Jurkat, Clone E6-1 (cell line): Measurements from ENCODE around the gene PTPRE.
A peak's percentile ranks its signal among the peaks of the same experiment; 100 is the strongest.

Source experiments
- DNase-seq: peaks from one replicate; pipeline ENCODE4 v3.0.0-alpha.2; 2011; ENCODE audit warnings: low read depth, low spot score
- H3K4me3 ChIP-seq: 2 replicates; pipeline ENCODE4 v1.5.1; 2011; ENCODE audit warnings: mild to moderate bottlenecking, low read length, control low read depth, moderate library complexity

The PTPRE gene

GRCh38 chr10:127880557-127880956 lies 26.3 kb upstream of the PTPRE start:
- no peak overlapping the region for H3K4me3 ChIP-seq
- peak; percentile 80 for DNase-seq

GRCh38 chr10:127881262-127881661 lies 25.6 kb upstream of the PTPRE start:
- no peak overlapping the region for H3K4me3 ChIP-seq
- DNase-seq, result no peak

- no peak for DNase-seq
- H3K4me3 ChIP-seq, result no peak overlapping the region
Measured at GRCh38 chr10:127882391-127882790, 24.5 kb upstream of the PTPRE start.

GRCh38 chr10:127882801-127883459 lies 24.0 kb upstream of the PTPRE start:
- H3K4me3 ChIP-seq, result no peak overlapping the region
- DNase-seq, result no peak

DNA sequence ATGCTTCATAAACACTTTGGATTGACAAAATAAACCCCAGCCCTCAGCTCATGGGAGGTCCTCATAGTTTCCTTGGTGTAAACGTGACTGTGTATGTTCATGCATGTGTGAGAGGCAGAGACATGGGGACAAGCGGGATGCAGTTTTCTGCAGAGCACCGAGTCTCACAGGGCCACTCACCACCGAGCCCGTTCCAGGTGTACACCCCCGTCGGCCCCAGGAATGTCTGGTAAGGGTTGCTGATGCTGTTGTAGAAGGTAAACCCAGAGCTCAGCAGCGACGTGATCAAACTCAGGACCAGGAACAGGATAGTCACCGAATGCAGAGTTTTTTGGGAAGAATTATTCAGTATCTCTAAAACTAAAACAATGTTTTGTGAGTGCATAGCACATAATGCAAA lies 23.4 kb upstream of the PTPRE start:
- no peak overlapping the region for H3K4me3 ChIP-seq
- DNase-seq, result no peak

GRCh38 chr10:127884501-127884900 lies 22.4 kb upstream of the PTPRE start:
- H3K4me3 ChIP-seq, result no peak overlapping the region
- no peak for DNase-seq

- DNase-seq, result no peak
- H3K4me3 ChIP-seq, result no peak overlapping the region
Measured at GRCh38 chr10:127886371-127887051, 20.4 kb upstream of the PTPRE start.

DNA sequence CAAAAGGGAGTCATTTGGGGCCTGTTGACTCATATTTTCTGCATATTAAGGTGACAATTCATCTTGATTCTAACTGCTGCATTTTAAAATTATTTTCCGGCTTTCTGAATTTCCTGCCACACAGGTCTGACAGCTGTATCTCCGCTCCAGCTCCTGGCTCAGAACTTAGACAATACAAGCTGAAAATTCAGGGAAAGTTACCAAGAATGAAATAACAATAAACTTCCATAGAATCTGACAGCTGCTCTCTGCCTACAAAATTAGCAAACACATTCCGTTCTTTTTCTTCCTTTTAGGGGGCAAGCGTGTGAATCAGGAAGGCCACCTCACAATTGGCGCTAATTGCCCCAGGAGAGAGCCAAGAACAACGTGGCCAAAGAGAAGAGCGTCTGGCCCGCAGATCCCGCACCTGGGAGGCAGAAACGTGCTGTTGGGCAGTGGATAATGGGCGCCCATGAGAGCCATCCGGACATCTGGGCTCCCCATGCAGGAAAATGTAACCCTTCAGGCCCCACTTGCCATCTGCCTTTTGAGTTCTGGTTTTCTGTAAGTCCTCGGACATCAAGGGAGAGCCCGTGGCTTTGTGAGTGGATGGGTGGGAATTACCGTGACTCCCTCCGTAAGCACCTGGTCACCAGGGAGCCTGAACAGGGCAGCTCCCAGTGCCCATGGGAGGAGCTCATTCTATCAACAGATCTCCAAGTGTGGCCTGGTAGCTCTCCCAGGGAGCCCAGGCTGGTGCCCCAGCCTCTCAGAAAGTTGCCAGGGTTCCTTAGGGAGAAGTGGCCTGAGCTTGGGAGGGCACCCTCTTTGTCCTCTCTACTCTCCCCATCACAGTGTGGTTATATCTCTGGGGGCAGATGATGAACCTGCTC lies 19.1 kb upstream of the PTPRE start:
- no peak for DNase-seq
- no peak overlapping the region for H3K4me3 ChIP-seq

DNA sequence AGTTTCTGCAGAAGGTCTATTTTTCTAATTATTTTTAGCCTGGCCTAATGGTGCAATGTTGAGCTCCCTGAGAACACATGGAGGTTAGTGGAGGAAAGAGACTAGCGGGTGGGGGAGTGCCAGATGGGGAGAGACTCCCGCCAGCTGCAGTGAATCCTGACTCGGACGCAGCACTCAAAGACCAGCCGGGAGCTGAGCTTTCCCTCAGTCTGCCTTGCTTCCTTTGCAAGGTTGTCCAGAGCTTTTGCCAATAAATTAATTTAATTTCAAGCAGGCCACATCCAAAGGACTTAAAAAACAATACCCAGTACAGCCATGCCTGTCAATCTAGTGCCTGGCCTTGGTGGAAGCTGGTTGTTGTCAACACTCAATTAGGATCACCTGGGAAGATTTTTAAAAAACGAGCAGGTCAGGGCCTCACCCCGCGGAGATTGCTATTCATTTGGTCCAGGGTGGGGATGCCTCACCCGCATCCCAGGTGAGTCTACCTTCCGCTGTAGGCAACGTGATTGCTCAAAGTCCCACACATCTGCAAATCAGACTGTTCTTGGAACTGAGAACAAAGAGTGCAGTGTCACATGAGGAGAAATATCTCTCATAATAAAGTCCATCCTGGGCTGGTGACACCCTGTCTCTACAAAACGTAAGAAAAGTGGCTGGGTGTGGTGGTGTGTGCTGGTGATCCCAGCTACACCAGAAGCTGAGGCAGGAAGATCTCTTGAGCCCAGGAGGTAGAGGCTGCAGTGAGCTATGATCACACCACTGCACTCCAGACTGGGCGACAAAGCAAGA lies 18.2 kb upstream of the PTPRE start:
- H3K4me3 ChIP-seq, result no peak overlapping the region
- DNase-seq, result no peak

DNA sequence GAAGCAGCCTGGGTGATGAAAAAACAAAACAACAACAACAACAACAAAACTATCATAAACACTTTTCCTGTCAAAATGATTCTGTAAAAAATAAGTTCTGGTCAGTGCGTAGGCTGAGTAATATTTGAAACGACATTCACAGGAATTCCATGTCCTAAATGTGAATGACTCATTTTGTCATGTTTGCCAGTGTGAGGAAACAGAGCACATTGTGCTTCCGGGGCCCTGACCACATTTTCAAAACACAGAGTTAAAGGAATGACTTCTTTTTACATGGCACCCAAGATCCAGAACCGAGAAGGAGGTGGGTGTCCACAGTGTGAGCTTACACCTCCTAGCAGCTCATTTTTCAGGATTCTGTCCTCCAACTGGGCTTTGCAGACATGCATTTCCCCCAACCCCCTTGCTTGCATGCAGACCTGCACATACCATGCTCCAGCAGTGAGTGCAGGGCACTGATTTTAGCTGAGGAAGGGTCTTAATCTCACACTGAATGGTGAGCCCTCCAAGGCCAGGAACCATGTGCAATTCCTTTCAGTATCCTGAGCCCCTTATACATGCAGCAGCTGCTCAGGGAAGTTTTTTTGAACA lies 17.2 kb upstream of the PTPRE start:
- no peak overlapping the region for H3K4me3 ChIP-seq
- no peak for DNase-seq

DNA sequence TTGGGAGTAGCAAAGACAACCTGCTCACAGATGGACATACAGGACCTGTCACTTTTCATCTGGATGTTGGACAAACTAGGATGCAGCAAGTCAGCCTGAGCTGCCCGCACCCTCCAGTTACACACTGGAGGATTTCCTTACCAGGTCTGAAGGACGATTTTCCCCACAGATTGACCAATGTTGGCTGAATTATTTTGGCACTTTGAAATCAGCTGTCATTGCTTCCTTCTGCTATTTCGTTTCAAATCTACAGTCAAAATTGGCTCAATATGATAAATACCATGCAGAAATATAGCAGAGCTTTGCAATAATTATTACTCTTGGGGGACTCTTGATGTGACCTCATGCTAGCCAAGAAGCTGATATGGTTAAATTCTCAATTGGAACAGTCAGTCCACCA lies 16.7 kb upstream of the PTPRE start:
- H3K4me3 ChIP-seq, result no peak overlapping the region

GRCh38 chr10:127890832-127891334 lies 16.0 kb upstream of the PTPRE start:
- H3K4me3 ChIP-seq, result no peak overlapping the region
- DNase-seq, result no peak

More for the DNA sequence above, 16.7 kb upstream of the PTPRE start:
- no peak for DNase-seq

GRCh38 chr10:127892743-127893142 lies 14.2 kb upstream of the PTPRE start, which contains the start of gene CLRN3:
Gene CLRN3, minus strand, starts transcription at chr10:127892941. Its CDS starts 157 bp downstream, at chr10:127892784.
- DNase-seq, result no peak
- H3K4me3 ChIP-seq, result no peak within 1 kb of the TSS

- no peak overlapping the region for H3K4me3 ChIP-seq
- no peak for DNase-seq
Measured at GRCh38 chr10:127894146-127894545, 12.8 kb upstream of the PTPRE start.

DNA sequence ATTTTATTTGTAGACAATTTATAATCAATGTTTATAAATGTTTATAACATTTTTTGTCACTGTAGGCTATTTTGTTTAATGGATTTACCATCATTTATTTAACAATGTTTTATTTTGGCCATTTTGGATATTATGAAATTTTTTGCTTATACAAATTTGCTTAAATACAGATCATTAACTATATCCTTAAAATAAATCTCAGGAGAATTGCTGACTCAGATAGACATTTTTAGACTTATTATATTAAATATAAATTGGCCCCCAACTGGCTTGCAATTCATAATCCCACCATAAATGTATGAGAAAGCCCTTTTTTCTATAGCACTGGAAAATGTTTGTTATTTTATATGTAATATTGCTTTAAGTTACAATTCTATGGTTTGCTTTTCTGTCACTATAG lies 10.3 kb upstream of the PTPRE start:
- H3K4me3 ChIP-seq, result no peak overlapping the region
- DNase-seq, result no peak

- no peak overlapping the region for H3K4me3 ChIP-seq
- DNase-seq, result no peak
Measured at GRCh38 chr10:127897177-127897576, 9.7 kb upstream of the PTPRE start.

- no peak for DNase-seq
- H3K4me3 ChIP-seq, result no peak overlapping the region
Measured at GRCh38 chr10:127899766-127900387, 7.0 kb upstream of the PTPRE start.

GRCh38 chr10:127903789-127904188 lies 3.1 kb upstream of the PTPRE start:
- H3K4me3 ChIP-seq, result no peak overlapping the region
- no peak for DNase-seq
